H1 (cell line): ENCODE results near the gene ZNF652. TPM values are rescaled to one million over a fixed set of nuclear protein-coding genes. Genes with fewer than 3 reads are reported as not detected.

ENCODE experiments used
- SAP30 ChIP-seq: fragments of 300-600 bp; sonication (generic); IDR thresholded peaks from 2 replicates; pipeline ENCODE4 v1.7.1; 2012; ENCODE audit warnings: low read length, moderate library complexity, mild to moderate bottlenecking, inconsistent platforms; ENCODE audit not compliant: insufficient read depth, insufficient replicate concordance
- SP4 ChIP-seq: IDR thresholded peaks from 2 replicates; pipeline ENCODE4 v1.6.1; 2012; ENCODE audit warnings: low read length, inconsistent platforms
- TEAD4 ChIP-seq: IDR thresholded peaks from 2 replicates; pipeline ENCODE4 v1.6.1; 2012; ENCODE audit warnings: low read depth, low read length, inconsistent platforms, mixed read lengths
- polyA plus RNA-seq, 7 experiments: library from polyadenylated mRNA; depleted of rRNA in 3 of 7; stranded (reverse) in 5 of 7; unstranded in 2 of 7; fragments of >200 nt in 5 of 7; fragments of 200-250 nt in 2 of 7; gene quantifications; 1 replicate in 5 of 7; 2 replicates in 1 of 7; 4 replicates in 1 of 7; pipeline versions ENCODE4 v1.2.1 to v1.2.3, GENCODE V29; 2011 to 2013; ENCODE audit warnings: missing spikeins in 2 of 7, mixed read lengths in 2 of 7
- total RNA-seq: library from RNA; stranded (reverse); fragmentation: NEBNext Ultra II Directional; extraction: Animal tissue kit (Norgen Biotek cat#: 25700); gene quantifications from 2 replicates; pipeline ENCODE4 v1.2.1, GENCODE V29; 2021
- TF ChIP-seq, protein P1 (sequence below), 3 experiments: IDR thresholded peaks; 1 replicate in 2 of 3; 2 replicates in 1 of 3; pipeline versions ENCODE4 v1.5.1 to v1.6.1; 2011; ENCODE audit warnings: low read length in 3 of 3, mild to moderate bottlenecking in 3 of 3, inconsistent platforms in 2 of 3, low read depth in 1 of 3, moderate library complexity in 1 of 3; ENCODE audit not compliant: insufficient read depth in 1 of 3; ENCODE audit errors: control extremely low read depth in 1 of 3

The ZNF652 gene
- total and polyA plus RNA-seq, 2 of the 8 experiments (the other 6 are each of a cell fraction or from before 2014, with no cell fraction given), result 13.5 to 39.6 TPM

DNA sequence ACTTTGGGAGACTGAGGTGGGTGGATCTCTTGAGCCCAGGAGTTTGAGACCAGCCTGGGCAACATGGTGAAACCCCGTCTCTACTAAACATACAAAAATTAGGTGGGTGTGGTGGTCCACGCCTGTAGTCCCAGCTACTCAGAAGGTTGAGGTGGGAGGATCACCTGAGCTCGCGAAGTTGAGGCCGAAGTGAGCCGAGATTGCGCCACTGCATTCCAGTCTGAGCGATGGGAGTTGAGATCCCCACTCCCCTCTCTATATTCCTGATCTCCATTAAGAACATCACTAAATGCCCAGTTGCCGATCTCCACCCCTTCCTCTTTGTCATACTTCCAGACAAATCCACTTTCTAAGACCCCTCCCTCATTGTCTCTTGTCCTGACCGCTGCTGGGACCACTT lies 24.3 kb upstream of the ZNF652 start (continued):
- no peak for TF ChIP-seq SAP30
- TF ChIP-seq, protein P1, sequence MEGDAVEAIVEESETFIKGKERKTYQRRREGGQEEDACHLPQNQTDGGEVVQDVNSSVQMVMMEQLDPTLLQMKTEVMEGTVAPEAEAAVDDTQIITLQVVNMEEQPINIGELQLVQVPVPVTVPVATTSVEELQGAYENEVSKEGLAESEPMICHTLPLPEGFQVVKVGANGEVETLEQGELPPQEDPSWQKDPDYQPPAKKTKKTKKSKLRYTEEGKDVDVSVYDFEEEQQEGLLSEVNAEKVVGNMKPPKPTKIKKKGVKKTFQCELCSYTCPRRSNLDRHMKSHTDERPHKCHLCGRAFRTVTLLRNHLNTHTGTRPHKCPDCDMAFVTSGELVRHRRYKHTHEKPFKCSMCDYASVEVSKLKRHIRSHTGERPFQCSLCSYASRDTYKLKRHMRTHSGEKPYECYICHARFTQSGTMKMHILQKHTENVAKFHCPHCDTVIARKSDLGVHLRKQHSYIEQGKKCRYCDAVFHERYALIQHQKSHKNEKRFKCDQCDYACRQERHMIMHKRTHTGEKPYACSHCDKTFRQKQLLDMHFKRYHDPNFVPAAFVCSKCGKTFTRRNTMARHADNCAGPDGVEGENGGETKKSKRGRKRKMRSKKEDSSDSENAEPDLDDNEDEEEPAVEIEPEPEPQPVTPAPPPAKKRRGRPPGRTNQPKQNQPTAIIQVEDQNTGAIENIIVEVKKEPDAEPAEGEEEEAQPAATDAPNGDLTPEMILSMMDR (IDR thresholded peaks at IDR 0.05; ENCODE audit: control extremely low read depth in 1 of 3, insufficient read depth in 1 of 3, low read depth in 1 of 3, low read length in 3 of 3), result no peak
- no peak for TF ChIP-seq SP4
- no peak for TF ChIP-seq TEAD4
